GM21390 (cell line): Measurements from ENCODE around the gene RPL38.
"Not testable (repeated sequence)": the region's sequence is repeated elsewhere in the genome, so short reads cannot be mapped to it uniquely, and the experiment has no call there.

Experiments used
- ATAC-seq: cut with Tn5 transposase; IDR thresholded peaks from one replicate; pipeline ENCODE4 v1.9.1; 2021; ENCODE audit not compliant: unreplicated experiment

Gene RPL38

DNA sequence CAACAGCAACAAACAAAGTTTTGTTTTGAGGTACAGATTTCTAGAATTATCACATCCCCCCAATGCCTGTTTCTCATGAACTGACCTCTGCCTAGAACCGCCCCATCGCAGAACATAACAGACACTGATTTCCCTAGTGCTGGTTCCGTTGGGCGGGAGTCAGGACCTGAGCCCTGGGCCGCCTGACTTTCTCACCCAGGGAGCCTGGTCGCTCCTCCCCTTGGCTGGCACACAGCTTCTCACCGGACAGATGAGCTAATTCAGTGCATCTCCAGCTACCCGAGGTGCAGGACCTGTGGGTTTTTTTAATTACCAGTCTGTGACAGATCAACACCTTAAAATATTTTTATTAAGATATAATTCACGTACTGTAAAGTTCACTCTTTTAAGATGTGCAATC is 20.1 kb upstream of the RPL38 start:
- ATAC-seq = no peak

DNA sequence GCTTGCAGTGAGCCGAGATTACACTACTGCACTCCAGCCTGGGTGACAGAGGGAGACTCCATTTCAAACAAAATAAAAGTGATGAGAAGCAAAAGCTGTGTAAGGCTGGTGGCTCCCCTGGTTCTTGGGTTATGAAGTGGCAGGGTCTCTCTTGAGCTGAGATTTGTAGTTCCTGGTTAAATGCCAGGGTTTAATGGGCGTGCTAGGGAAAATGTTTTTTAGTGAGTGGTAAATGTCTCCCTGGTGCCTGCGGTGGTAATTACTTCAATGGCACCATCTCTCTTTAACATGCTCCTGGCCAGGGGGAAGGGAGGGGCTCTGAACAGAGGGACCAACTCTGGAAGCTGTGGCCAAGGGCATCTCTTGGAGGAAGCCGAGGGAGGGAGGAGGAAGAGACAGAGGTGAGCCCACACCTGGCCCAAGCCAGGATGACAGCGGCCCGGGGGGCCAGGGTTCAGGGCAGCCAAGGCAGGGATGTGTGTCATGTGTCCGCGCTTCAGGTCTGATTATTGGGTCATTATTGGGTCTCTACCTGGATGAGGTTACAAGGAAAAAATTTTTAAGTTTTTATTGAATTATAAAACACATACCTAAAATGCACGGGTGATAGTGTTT is 17.8 kb upstream of the RPL38 start:
- ATAC-seq = no peak

DNA sequence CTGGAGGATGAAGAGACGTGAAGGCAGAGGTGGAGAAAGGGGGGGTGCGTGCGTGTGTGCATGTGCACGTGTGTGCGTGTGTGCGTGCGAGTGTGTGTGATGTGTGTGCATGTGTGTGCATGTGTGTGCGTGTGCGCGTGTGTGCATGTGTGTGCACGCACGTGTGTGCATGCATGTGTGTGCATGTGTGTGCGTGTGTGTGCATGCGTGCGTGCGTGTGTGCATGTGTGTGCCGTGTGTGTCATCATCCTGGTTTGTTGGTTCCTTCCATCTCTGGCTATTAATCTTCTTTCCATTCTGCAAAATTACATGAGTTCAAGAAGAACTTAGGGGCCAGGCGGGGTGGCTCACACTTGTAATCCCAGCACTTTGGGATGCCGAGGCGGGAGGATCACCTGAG is 17.0 kb upstream of the RPL38 start:
- ATAC-seq = no peak

DNA sequence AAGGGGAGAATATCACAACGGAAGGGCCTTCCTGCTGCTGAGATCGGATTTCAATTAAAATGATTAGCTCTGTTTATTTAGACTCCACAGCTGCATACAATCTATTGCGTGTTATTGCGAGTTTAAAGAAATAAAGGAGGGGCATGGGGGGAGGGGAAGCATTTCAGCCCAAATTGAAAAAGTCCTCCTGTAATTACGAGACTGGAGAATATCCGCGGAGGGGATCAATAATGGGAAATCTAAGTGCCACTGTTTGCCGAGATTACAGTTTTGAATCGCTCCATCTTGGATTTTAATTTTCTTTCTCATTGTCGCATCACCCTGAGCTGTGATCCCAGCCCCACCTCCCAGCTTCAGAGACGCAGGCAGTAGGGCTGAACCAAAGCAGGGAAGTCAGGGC is 15.7 kb upstream of the RPL38 start:
- ATAC-seq = no peak

DNA sequence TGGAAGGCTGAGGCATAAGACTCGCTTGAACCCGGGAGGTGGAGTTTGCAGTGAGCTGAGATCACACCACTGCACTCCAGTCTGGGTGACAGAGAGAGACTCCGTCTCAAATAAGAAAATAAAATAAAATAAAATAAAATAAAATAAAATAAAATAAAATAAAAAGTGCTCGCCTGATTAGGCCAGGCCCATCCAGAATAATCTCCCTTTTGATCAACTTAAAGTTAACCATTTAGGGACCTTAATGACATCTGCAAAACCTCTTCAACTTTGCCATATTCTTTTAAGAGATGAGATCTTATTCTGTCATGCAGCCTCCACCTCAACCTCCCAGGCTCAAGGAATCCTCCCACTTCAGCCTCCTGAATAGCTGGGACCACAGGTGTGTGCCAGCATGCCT is 14.8 kb upstream of the RPL38 start:
- ATAC-seq = not testable (repeated sequence)

- no peak for ATAC-seq
Measured at GRCh38 chr17:74190154-74190553, 13.3 kb upstream of the RPL38 start.

DNA sequence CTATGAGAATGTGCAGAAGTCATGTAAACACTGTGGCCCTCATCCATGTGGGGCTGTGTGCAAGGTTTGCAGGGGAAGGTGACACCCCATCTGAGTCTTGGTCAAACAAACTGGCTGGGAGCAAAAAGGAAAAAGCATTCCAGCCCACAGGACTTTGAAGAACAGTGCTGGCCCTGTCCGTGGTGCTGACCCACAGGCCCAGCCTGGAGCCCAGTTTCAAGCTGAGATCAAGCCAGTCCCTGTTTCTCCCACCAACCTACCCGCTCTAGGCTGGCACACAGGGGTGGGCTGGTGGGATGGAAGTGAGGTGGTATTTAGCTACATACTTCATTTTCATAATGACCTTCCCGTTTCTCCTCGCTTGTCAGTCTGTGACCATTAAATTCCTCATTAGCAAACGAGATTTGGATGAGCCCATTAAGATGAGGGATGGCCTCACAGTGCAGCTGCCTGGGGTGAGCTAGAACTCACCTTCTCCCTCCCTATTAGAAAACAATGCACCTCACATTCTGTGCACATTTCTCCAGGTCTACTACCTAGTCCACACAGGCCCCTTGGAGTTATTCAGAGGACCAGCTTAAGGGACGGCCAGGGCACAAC is 12.6 kb upstream of the RPL38 start:
- no peak for ATAC-seq

DNA sequence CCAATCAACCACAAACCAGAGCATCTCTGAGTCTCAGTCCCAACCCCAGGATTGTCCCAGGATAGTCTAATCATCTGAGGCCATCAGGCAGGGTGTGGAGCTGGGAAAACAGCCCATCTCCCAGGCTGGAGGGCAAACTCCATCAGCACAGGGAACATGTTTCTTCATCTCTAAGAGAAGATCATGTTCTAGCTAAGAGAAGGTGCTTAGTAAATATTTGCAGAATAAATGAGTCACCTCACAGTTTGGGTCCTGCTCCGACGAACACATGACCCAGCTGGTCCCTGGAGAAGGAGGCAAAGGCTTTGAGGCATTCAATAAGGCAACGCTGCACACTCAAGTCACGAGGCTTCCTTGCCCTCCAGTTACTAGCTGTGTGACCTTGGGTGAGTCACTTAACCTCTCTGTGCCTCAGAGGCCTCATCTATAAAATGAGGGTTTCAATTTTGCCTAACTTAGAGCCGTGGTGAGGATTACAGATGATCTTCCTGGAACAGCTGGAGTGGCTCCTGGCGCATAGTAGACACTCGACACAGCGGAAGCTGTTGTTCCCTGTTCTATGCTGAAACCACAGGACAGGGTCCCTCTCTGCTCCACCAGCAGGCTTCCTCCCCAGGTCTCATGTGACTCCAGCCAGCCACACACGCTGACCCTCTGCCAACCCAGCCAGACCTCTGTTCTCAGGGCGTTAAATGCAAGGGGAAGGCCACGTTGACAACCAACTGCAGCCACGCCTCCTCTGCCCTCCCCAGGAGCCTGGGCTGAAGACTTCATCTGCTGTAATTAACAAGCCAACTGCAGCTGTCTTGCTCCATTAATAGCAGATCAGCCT is 10.3 kb upstream of the RPL38 start:
- no peak for ATAC-seq

DNA sequence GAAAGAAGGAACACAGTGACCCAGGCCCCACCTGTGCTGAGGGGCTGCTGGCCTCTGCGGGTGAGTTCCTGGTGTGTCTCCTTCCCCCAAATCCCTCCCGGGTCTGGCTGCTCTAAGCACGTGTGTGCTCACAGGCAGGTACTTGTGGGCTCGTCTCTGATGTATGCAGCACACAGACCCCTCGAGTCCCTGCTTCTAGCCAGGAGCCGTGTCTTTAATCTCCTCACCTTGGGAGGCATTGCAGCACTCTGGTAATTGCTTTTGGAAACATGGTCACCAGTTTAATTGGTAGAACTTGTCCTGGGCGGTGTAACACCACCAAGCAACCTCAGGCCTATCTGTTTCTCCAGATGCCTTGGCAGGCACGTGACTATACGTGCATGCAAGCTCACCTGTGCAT is 8.8 kb upstream of the RPL38 start:
- ATAC-seq = no peak

GRCh38 chr17:74196541-74197317 is 6.7 kb upstream of the RPL38 start:
- no peak for ATAC-seq

- ATAC-seq = no peak
Measured at GRCh38 chr17:74197801-74198200, 5.7 kb upstream of the RPL38 start.

DNA sequence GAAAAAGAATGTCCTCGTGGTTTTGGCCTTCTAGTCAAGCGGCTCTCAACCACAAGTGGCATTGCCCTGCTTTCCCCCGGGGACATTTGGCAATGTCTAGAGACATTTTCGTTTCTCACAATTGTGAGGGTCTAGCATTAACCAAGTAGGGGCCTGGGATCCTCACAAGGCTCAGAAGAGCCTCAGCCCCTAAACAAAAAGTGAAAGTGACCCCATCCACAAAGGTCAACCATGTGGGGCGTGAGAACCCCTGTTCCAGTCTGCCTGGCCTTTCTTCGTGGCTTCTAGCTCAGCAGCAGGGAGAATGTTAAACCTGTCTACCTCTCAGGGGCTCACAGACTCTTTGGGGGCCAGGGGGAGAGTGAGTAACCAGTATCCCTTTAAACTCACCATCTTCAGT is 4.8 kb upstream of the RPL38 start:
- ATAC-seq = no peak

- no peak for ATAC-seq
Measured at GRCh38 chr17:74199306-74200092, 4.0 kb upstream of the RPL38 start.

DNA sequence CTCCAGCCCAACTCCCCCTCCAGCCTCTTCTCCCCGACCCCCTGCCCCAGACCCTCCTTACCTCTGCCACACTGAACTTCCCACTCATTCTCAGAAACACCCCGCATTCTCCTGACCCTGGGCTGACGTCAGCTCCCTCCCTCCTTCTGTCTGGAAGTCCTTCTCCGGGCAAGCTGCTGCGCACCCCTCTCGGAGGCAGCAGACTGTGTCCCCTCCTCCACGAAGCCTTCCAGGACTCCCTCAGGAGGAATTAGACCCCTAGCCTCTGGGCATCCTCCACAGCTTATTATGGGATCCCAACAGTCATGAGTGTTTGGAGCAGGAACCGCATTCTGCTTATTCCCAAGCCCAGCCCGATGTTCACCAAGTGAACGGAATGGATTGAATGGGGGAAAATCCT is 3.4 kb upstream of the RPL38 start:
- no peak for ATAC-seq

DNA sequence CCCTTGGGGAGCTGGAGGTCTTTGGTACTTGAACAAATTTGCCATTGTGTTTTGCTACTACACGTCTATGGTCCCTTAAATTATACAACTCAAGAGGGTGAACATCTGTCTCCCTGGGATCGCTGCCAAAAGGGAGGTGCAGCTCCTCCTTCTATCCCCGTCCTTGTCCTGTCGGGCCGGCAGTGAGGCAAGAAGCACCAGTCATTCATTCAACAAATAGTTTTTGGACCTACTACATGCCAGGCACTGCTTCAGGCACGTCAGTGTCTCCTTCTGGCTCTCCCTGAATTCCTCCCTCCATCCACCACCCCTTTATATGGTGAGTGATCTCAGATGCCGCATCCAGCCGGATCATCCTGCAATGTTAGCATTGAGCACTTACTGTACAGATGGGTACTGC is 2.2 kb upstream of the RPL38 start:
- ATAC-seq = no peak

DNA sequence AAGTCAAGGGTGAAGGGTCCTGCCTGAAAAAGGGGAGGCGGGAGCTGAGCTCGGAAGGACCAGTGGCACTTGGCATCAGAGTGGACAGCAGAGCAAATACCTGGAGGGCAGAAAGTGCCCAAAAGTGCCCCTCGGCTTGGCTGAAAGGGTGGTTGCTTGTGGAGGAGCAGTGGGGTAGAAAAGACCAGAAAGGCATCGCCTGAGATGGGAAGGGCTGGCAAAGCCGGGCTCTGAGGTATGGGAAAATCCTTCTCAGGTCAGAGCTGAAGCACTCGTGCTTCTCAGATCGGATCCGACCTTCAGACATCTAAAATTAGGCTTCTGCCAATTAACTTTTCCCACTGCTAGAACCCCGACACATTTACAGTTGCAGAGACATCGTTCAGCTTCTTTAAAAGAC is 1.5 kb upstream of the RPL38 start:
- no peak for ATAC-seq

DNA sequence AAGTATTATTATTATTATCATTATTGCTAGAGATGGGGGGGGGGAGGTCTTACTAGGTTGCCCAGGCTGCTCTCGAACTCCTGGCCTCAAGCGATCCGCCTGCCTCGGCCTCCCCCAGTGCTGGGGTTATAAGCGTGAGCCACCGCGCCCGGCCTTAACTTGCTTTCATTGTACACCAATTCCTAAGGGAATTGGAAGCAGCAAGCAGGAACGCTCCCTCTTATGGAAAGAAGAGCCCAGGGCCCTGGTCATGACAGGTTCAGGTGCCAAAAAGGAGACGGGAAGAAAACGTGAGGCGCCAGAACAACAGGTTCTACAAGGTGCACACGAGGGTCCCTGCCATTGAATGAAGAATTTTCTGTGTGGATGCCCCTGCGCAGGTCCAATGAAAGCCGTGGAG is 540 bp upstream of the RPL38 start:
- ATAC-seq = no peak

DNA sequence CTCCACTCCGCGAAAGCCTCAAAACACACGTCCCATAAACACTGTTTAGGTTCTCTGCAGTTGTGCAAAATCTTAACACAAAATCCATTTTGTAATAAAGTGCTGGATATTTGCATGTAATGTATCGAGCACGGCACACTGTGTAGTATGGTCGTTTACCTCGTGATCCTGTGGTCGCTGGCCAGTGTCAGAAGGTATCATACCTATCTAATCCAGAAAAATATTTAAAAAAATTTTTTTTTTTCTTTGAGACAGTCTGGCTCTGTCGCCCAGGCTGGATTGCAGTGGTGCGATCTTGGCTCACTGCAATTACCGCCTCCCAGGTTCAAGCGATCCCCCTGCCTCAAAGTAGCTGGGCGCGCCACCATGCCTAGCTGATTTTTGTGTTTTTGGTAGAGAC is 996 bp downstream of the RPL38 start:
- no peak for ATAC-seq

GRCh38 chr17:74205274-74205673 is 1.8 kb downstream of the RPL38 start:
- ATAC-seq = no peak

- ATAC-seq = no peak
Measured at GRCh38 chr17:74206332-74206818, 2.9 kb downstream of the RPL38 start.
